ENCODE results near the gene ARHGEF9. TPM values are rescaled to one million over a fixed set of nuclear protein-coding genes. Genes with fewer than 3 reads are reported as not detected.
A peak's percentile ranks its signal among the peaks of the same experiment; 100 is the strongest.
"Not testable (repeated sequence)": the region's sequence is repeated elsewhere in the genome, so short reads cannot be mapped to it uniquely, and the experiment has no call there.

The ARHGEF9 gene
- 28.6 to 30.2 TPM (median 29.5 TPM) in 3 replicates for total RNA-seq

- peak; percentile 36 to 53 for DNase-seq (ENCODE audit: low spot score in 2 of 2, unreplicated experiment in 2 of 2)
- H3K9me3 Mint-ChIP-seq, result peaks cover 20% of the 10 kb centered on the region
- H3K27me3 Mint-ChIP-seq (ENCODE audit: low read depth), result no peaks in the 10 kb centered on the region
- H3K4me1 Mint-ChIP-seq, result peaks cover 2% of the 10 kb centered on the region
- no peak for TF ChIP-seq CTCF (IDR thresholded peaks at IDR 0.05; ENCODE audit: unreplicated experiment)
- H3K36me3 Mint-ChIP-seq, result no peaks in the 10 kb centered on the region
- peak within 1 kb of the TSS; percentile 70 for H3K4me3 Mint-ChIP-seq
- peak within 1 kb of the TSS; percentile 41 for H3K27ac Mint-ChIP-seq
These were observed at the start of gene ARHGEF9 for GRCh38 chrX:63784902-63785707. ARHGEF9 (minus strand) TSS chrX:63785214; CDS start chrX:63785145, 69 bp downstream.

- H3K36me3 Mint-ChIP-seq; H3K4me1 Mint-ChIP-seq; DNase-seq (ENCODE audit: low spot score in 2 of 2, unreplicated experiment in 2 of 2); H3K27ac Mint-ChIP-seq; H3K4me3 Mint-ChIP-seq; H3K27me3 Mint-ChIP-seq (ENCODE audit: low read depth): not testable (repeated sequence)
- peaks cover 77% of the 10 kb centered on the region for H3K9me3 Mint-ChIP-seq
These were observed 40.4 kb upstream of the ARHGEF9 start for GRCh38 chrX:63825446-63825845.

GRCh38 chrX:63818156-63818555, 33.1 kb upstream of the ARHGEF9 start:
- Mint-ChIP-seq H3K36me3 (no peaks in the 10 kb centered on the region), H3K9me3 (peaks cover 22% of the 10 kb centered on the region), H3K27ac (no peak overlapping the region), H3K4me3 (no peak overlapping the region), H3K27me3 (ENCODE audit: low read depth) (no peaks in the 10 kb centered on the region), H3K4me1 (no peaks in the 10 kb centered on the region)
- no peak for TF ChIP-seq CTCF (IDR thresholded peaks at IDR 0.05; ENCODE audit: unreplicated experiment)
- DNase-seq (ENCODE audit: low spot score in 2 of 2, unreplicated experiment in 2 of 2), result no peak

GRCh38 chrX:63817696-63818095, 32.7 kb upstream of the ARHGEF9 start:
- DNase-seq (ENCODE audit: low spot score in 2 of 2, unreplicated experiment in 2 of 2), result no peak
- Mint-ChIP-seq H3K27me3 (ENCODE audit: low read depth) (no peaks in the 10 kb centered on the region), H3K4me1 (no peaks in the 10 kb centered on the region), H3K9me3 (peaks cover 19% of the 10 kb centered on the region), H3K36me3 (no peaks in the 10 kb centered on the region), H3K27ac (no peak overlapping the region), H3K4me3 (no peak overlapping the region)
- TF ChIP-seq CTCF (IDR thresholded peaks at IDR 0.05; ENCODE audit: unreplicated experiment), result no peak

- no peak for DNase-seq (ENCODE audit: low spot score in 2 of 2, unreplicated experiment in 2 of 2)
- peak; percentile 39 for TF ChIP-seq CTCF (IDR thresholded peaks at IDR 0.05; ENCODE audit: unreplicated experiment)
- Mint-ChIP-seq H3K9me3 (peaks cover 11% of the 10 kb centered on the region), H3K4me1 (no peaks in the 10 kb centered on the region), H3K36me3 (no peaks in the 10 kb centered on the region), H3K27ac (no peak overlapping the region), H3K27me3 (ENCODE audit: low read depth) (no peaks in the 10 kb centered on the region), H3K4me3 (no peak overlapping the region)
These were observed 27.8 kb upstream of the ARHGEF9 start for GRCh38 chrX:63812823-63813222.

GRCh38 chrX:63810746-63811145, 25.7 kb upstream of the ARHGEF9 start:
- TF ChIP-seq CTCF (IDR thresholded peaks at IDR 0.05; ENCODE audit: unreplicated experiment), result no peak
- H3K9me3 Mint-ChIP-seq, result peaks cover 16% of the 10 kb centered on the region

More at GRCh38 chrX:63810746-63811145, 25.7 kb upstream of the ARHGEF9 start:
- DNase-seq (ENCODE audit: low spot score in 2 of 2, unreplicated experiment in 2 of 2), result no peak
- Mint-ChIP-seq H3K27ac (no peak overlapping the region), H3K4me1 (no peaks in the 10 kb centered on the region), H3K4me3 (no peak overlapping the region), H3K27me3 (ENCODE audit: low read depth) (no peaks in the 10 kb centered on the region), H3K36me3 (no peaks in the 10 kb centered on the region)

Measured in mesothelial cell of epicardium (in vitro differentiated cells).